Measurements from ENCODE around the gene STX1A.
A peak's percentile ranks its signal among the peaks of the same experiment; 100 is the strongest.
"Not testable (repeated sequence)": the region's sequence is repeated elsewhere in the genome, so short reads cannot be mapped to it uniquely, and the experiment has no call there.

The STX1A gene

DNA sequence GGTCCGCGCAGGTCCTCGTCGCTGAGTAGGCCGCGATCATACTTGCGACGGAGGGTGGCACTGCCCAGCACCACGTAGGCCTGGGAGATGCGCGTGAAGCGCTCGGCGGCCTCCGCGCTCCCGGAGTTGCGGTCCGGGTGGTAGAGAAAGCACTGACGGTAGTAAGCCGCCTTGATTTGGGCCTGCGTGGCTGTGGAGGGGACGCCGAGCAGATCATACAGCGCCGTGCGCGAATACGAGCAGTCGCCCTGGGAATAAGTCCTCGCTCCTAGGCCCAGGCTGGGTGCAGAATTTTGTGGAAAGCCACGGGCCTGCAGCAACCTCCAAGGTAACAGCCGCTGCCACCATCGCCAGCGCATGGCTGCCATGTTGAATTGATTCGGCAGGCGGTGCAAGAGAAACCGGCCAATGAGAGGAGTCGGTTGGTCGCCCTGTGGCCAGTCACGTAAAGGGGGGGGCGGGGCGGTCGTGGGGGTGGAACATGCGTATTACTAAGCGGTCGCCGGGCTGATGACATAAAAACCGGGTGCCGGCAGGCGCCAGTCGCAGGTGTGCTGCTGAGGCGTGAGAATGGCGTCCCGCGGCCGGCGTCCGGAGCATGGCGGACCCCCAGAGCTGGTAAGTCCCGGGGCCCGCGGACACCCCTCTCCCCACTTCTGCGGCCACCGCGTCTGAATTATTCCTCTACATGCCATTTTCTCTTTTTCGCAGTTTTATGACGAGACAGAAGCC, 36.2 kb downstream of the STX1A start, which contains the start of the genes BUD23 and DNAJC30:
Gene BUD23 (plus strand): TSS at position 542 of the 732 bp plus-strand sequence. CDS start 29 bp downstream, at position 571.
Gene DNAJC30 (minus strand): TSS at position 398 of the 732 bp plus-strand sequence. CDS start 30 bp downstream, at position 368.
- peak; percentile 91 for DNase-seq (ENCODE audit: low spot score)

DNA sequence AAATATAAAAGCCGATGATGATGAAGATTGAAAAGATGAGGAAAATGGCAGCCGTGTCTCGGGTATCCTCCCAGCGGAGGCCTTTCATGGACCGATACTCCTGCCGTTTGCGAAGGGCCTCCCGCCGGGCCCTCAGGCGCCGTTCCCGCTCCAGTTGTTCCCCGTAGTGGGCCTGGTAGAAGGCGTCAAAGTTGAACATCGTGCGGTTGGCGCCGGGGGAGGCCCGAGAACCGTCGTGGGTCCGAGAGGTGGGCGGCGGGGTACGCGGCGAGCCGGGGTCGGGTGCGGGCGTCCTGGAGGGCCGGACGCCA, 36.8 kb downstream of the STX1A start:
- no peak for DNase-seq (ENCODE audit: low spot score)

DNA sequence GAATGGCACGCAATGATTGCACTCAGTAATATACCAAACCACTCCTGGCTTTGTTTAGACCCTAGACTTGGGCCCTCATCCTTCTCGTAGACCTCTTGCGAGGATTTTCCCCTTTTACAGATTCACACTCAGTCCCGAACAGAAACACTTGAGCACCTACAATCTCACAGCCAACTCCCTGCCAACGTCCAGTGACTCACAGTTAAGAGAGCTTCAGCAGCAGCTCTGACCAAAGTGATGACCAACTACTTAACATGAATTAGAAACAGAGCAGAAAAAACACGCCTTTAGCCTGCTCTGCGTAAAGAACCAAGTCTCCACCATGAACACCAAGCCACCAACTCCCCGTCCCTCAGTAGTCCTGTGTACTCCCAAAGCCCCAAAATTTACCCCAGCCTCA, 38.4 kb downstream of the STX1A start:
- no peak for DNase-seq (ENCODE audit: low spot score)

DNA sequence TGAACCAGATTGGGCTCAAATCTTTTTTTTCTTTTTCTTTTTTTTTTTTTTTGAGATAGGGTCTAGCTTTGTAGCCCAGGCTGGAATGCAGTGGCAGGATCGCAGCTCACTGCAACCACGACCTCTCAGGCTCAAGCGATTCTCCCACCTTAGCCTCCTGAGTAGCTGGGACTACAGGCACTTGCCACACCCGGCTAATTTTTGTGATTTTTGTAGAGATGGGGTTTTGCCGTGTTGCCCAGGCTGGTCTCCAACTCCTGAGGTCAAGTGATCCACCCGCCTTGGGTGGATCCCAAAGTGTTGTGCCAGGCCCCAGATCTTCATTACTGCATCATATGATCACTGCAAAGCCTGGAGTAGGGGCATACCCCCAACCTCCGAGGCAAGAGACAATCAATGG, 39.0 kb downstream of the STX1A start:
- DNase-seq (ENCODE audit: low spot score): no peak

DNA sequence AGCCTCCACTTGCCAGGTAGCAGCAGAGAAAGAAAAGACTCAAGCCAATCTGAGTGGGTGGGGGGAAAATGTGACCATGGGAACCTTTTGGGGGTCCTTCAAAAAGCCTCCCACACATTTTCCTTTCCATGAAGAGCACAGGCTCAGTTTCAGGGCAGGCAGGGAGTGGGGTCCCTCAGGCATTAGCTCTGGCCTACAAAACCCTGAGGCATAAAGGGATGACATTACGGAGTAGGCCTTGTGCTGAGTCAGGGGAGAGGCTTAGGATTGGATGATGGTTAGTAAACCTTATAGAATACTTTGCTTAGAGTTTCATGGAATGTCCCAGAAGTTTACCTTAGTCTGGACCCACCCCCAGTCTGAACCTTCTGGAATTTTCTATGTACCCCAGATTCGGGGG, 39.8 kb downstream of the STX1A start:
- DNase-seq (ENCODE audit: low spot score): no peak

DNA sequence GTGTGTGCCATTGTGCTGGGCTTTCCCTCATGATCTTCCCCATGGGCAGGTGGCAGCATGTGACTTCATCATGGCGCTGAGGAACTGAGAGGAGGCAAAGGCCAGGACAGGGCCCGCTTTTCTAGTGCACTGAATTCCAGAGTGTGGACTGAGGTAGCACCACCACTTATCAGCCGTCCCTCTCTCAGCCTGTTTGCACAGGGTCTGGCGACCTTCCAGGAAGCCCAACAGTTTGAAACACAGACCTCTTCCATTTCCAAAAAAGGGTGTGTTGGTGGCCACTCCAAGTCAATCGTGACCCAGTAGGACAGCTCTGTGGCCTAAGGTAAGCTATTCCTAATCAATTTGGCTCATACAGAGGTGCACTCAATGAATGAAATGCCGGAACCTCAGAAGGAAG, 40.6 kb downstream of the STX1A start:
- DNase-seq (ENCODE audit: low spot score): no peak

DNA sequence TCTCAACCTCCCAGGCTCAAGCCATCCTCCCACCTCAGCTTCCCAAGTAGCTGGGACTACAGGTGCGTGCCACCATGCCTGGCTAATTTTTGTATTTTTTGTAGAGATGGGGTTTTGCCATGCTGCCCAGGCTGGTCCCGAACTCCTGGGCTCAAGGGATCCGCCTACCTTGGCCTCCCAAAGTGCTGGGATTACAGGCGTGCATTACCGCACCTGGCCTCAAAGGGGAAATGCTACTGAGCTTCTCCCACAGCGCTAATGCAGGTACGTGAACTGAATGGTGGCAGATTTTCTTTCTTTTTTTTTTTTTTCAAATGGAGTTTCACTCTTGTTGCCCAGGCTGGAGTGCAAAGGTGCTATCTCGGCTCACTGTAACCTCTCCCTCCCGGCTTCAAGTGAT, 43.4 kb downstream of the STX1A start:
- DNase-seq (ENCODE audit: low spot score): not testable (repeated sequence)

DNA sequence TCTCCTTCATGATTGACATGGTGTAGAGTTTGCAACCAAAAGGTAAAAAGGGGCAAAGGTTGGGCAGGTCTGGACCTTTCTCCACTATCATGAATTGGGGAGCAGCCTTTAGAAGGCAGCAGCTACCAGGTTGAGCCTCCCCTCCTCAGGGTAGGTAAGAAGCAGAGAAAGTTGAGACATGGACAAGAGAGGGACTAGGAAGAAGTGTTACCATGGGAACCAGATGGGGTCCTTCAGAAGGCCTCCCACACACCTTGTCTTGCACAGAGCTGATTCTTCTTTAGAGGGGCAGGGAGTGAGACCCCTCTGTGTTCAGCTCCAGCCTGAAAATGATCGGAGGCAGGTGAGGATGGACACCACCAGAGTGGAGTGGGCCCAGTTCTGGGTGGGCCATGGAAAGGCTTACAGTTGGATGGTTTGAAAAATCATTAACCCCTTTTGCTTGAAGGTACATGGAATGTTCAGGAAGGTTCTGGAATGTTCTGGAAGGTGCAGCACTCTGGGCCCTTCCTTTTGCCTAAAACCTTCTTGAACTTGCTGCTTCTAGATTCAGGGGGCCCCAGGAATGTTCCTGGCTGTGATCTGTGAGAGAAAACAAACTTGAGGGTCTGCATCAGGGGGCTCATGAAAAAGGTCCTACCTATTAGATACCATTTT, 44.9 kb downstream of the STX1A start:
- no peak for DNase-seq (ENCODE audit: low spot score)

DNA sequence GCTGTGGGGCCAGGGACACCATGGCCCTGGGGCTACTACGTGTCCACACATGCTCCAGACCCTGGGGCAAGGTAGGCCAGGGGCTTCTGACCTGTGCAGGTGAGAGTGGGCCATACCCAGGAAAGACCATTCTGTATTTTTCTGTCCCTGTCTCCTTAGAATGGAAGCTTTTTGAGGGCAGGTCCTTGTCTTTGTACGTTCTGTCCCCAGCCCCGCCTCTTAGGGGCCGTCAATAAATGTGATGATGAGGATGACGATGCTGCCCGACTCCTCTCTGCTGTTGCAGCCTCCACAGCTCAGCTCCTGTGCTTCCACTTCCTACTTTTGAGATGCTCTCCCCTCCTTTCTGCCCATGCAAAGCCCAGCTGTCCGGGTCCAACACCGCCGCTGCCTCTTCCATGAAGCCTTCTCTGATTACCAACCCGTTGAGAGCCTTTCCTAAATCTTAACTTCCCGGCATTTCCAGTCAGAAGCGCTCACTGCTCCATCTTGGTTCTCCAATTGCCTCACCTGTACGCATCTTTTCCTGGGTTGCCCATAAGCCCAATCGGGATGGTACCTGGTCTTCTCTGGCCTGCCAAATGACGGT, 47.5 kb downstream of the STX1A start:
- DNase-seq (ENCODE audit: low spot score): no peak

DNA sequence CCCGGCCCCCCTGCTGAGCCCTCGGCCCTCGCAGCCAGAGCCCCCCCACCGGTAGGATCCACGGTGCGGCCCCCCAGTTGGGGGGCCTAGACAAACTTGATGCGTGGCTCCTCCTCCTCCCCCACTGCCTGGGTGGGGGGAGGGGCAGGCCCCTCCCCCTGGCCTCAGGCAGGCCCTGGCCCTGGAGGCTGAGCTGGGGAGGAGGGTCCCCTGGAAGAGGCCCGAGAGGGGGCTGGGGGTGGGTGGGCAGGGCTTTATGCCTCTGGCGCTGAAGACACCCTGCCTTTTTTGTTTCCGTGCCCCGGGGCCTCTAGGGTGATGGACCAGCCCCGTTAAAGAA, 48.2 kb downstream of the STX1A start:
- DNase-seq (ENCODE audit: low spot score): no peak

DNA sequence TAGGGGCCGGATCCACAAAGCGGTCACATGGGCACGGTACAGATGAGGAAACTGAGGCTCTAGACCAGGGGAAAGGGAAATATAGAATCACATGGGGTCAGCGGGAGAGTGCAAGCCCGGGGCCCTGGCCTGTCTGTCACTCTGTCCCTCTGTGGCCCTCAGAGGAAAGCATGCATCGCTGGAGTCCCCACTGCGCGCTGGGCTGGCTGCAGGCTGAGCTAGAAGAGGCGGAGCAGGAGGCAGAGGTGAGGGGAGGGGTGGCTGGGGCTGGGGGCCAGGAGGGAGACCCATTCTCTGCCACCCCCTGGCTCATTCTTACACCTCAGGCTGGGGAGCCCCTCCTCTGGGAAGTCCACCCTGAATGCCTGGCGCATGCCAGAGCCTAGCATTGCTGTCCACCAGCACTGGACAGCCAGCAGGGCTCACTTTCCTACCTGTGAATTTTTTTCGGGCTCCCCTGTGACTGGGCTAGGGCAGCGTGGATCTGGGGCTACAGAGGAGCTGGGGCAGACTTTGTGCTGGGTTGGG, 49.5 kb downstream of the STX1A start:
- DNase-seq (ENCODE audit: low spot score): no peak

DNA sequence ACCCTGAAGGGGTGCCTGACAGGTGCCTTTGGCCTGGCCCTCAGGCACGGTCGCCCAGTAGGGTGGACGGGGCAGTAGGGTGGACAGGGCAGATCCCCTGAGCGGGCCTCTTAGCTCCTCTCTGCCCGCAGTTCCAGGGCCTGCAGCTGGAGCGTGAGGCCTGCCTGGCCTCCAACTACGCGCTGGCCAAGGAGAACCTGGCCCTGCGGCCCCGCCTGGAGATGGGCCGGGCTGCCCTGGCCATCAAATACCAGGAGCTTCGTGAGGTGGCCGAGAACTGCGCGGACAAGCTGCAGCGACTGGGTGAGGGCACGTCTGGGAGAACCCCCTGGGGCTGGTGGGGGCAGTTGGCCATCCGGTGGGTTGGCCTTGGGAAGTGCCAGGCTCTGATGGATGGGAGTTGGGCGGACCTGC, 50.2 kb downstream of the STX1A start:
- DNase-seq (ENCODE audit: low spot score): no peak

DNA sequence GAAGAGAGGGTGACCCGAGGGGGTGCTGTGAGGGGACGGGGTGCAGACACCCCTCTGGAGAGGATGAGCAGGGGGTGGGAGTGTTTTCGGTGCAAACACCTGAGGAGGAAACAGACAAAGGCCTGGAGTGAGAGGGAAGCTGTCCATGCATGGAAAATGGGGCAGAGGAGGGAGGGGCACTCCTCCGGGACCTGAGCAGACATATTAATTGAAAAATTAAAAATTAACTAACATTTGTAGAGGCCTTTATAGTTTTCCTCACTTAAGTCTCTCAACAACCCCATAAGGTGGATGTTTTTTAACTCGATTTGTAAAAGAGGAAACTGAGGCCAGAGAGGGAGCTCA, 50.6 kb downstream of the STX1A start:
- no peak for DNase-seq (ENCODE audit: low spot score)

DNA sequence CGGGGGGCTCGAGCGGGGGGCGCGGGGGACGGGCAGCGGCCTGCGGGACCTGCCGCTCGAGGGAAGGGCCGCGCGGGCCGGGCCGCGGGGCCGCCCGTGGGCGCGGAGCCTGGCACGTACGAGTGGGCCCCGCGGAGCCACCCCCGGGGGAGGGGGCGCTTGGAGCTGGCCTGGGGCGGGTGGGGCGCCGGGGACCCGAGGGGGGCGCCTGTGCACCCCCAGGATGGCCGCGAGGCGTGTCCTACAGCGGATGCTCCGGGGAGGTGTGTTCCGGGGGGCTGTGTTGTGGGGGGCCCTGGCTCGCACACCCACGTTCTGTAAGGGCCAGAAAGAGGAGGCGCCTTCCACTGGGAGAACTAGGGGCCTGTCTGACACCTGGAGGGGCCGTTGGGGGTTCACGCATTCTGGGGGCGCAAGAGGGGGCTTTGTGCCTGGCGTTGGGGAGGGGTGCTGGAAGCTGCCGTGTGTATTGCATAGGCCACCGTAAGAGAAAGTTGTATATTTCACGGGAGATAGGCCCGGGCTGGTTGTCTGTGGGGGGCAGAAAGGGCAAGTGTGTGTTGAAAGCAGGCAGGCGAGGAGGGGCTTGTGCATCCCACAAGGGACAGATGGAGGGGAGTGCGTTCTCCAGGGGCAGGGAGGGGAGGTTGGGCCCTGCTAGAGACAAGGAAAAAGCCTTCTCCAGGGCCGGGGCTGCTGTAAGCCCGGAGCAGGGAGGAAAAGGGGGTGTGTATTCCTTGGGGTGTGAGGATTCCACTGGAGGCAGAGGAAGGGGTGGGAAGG, 51.2 kb downstream of the STX1A start:
- DNase-seq (ENCODE audit: low spot score): no peak

DNA sequence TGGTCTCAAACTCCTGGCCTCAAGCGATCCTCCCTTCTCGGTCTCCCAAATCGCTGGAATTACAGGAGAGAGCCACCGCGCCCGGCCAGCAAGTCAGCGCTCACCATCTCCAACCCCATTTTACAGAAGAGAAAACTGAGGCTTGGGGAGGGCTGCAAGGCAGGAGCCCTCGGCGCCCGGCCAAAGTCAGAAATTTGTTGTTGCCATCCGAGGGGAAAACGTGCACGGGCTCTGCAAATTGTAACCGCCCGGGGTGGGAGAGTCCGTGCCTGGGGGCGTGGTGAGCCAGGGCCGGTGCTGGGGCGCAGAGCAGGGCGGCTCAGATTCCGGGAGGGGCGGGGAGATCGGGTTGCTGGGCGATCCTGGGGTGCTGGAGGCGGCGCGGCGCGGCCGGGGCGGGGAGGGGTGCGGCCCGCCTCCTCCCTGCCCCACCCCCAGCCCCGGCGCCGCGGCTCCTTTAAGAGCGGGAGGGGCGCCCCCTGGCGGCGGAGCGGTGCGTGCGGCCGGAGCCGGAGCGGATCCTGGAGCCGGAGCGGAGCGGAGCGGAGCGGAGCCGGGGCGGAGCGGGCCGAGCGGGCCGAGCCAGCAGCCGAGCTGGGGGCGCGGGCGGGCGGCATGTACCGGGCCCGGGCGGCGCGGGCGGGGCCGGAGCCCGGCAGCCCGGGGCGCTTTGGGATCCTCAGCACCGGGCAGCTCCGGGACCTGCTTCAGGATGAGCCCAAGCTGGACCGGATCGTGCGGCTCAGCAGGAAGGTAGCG, 51.9 kb downstream of the STX1A start, which contains the start of gene VPS37D:
Gene VPS37D (plus strand): TSS at position 488 of the 759 bp plus-strand sequence. CDS start 128 bp downstream, at position 616.
- DNase-seq (ENCODE audit: low spot score): peak; percentile 90

DNA sequence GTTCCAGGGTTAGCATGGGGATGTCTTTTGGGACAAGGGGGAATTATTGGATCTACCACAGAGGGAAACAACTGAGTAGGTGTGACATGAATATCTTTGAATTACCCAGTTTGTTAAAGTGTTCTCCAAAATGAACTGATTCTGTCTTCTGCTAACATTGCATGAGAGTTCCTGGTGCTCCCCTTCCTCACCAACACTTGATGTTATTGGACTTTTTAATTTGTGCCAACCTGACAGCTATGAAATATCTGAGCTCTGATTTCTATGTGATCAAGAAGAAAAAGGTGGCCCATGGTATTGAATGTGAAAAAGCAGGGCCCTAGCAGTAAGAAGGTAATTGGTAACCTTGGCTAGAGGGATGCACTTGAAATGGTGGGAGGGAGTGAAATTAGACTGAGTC, 56.4 kb downstream of the STX1A start:
- no peak for DNase-seq (ENCODE audit: low spot score)

DNA sequence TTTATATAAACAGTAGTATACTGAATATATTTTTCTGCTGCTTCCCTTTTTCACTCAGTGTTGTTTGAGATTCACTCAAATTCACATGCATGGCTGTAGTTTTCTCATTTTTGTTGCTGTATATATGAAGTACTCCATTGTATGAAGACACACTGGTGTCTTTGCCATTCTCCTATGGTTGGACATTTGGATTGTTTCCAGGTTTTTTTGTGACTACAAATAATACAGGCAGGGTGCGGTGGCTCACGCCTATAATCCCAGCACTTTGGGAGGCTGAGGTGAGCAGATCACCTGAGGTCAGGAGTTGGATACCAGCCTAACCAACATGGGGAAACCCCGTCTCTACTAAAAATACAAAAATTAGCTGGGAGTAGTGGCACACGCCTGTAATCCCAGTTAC, 58.9 kb downstream of the STX1A start:
- DNase-seq (ENCODE audit: low spot score): not testable (repeated sequence)

DNA sequence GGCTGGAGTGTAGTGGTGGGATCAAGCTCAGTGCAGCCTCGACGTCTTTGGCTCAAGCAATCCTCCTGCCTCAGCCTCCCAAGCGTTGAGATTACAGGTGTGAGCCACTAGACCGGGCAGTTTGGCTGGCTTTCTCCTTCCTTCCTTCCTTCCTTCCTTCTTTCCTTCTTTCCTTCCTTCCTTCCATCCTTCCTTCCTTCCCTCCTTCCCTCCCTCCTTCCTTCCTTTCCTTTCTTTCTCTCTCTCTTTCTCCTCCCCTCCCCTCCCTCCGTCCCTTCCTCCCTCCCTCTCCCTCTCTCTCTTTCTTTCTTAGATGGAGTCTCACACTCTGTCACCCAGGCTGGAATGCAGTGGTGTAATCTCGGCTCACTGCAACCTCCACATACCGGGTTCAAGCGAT, 59.5 kb downstream of the STX1A start:
- DNase-seq (ENCODE audit: low spot score): no peak

DNA sequence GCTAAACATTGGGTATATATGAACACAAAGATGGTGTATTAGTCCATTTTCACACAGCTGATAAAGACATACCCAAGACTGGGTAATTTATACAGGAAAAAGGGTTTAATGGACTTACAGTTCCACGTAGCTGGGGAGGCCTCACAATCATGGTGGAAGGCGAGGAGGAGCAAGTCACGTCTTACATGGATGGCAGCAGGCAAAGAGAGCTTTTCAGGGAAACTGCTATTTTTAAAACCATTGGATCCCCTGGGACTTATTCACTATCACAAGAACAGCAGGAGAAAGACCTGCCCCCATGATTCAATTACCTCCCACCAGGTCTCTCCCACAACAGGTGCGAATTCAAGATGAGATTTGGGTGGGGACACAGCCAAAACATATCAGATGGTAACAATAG, 64.2 kb downstream of the STX1A start:
- not testable (repeated sequence) for DNase-seq (ENCODE audit: low spot score)

DNA sequence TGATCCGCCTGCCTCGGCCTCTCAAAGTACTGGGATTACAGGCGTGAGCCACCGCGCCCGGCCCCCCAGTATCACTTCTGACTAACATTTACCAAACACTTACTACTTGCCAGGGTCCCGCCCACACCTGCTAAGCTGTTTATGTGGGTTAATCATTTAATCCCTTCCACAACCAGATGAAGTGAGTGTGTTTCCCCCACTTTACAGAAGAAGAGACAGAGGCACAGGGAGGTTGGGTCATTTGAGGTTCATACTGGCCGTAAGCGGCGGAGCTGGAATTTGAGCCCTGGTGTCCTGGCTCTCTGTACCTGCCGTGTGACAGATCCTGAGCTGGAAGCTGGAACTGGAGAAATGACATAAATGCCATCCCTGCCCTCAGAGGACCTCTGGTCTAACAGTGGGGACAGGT, 66.9 kb downstream of the STX1A start:
- DNase-seq (ENCODE audit: low spot score): no peak

DNA sequence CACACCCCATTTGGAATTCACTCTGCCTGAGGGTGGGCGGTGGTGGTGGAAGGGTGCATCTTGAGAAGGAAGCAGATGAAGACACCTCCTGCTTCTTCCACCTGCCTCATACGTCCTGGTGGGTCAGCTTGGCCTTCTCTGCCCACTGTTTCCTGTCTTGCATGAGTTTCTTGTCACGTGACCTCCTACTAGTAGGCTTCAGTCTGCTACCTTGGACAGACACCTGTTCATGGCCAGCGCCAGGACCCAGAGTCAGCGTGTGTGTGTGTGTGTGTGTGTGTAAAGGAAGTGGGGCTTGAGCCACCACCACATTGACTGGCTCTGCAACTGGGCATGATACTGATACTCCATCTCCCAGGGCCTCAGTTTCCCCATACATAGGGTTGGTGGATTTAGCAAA, 68.9 kb downstream of the STX1A start:
- no peak for DNase-seq (ENCODE audit: low spot score)

DNA sequence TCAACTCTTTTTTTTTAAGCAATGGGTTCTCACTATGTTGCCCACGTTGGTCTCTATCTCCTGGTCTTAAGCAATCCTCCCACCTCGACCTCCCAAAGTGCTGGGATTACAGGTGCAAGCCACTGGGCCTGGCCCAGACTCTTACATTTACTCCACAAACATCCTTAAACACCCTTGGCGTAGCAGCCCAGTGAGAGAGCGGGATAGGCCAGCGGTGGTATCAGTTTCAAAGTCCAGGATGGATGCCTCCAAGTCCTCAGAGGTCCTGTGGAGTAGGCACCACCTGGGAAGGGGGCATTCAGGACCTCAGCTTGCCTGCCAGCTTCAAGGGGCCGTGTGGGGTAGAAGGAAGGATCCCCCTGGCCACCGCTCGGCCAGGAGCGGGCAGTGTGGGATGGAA, 69.9 kb downstream of the STX1A start:
- no peak for DNase-seq (ENCODE audit: low spot score)
